ENCODE results near the gene PARS2. TPM values are rescaled to one million over a fixed set of nuclear protein-coding genes. Genes with fewer than 3 reads are reported as not detected.

The PARS2 gene
- polyA plus RNA-seq, 2 of the 4 experiments (the other 2 are of a cell fraction), result 2.3 to 2.9 TPM

GRCh38 chr1:54788459-54788858, 24.1 kb upstream of the PARS2 start (continued):
- TF ChIP-seq CBX8 (IDR thresholded peaks at IDR 0.05), result no peak
- TF ChIP-seq E2F6 (IDR thresholded peaks at IDR 0.05; ENCODE audit: borderline replicate concordance, low read depth), result no peak
- no peak for TF ChIP-seq JUNB (IDR thresholded peaks at IDR 0.05)
- no peak for TF ChIP-seq FOXS1 (CRISPR knock-in tag; IDR thresholded peaks at IDR 0.05)
- no peak for TF ChIP-seq MYC (IDR thresholded peaks at IDR 0.05; ENCODE audit: borderline replicate concordance, low read length)
- TF ChIP-seq MAFK (IDR thresholded peaks at IDR 0.05; ENCODE audit: partially characterized antibody), result no peak

GRCh38 chr1:54787604-54788003, 23.3 kb upstream of the PARS2 start:
- TF ChIP-seq HOXB5 (CRISPR knock-in tag; IDR thresholded peaks at IDR 0.05) (no peak), PHF8 (IDR thresholded peaks at IDR 0.05; ENCODE audit: borderline replicate concordance, low read depth) (no peak), HOXA7 (CRISPR knock-in tag; IDR thresholded peaks at IDR 0.05) (no peak), ESRRA (IDR thresholded peaks at IDR 0.05; ENCODE audit: borderline replicate concordance, low read length) (no peak), PBX3 (IDR thresholded peaks at IDR 0.05) (no peak), FOSB (CRISPR knock-in tag; IDR thresholded peaks at IDR 0.05) (no peak), TFCP2L1 (CRISPR knock-in tag; IDR thresholded peaks at IDR 0.05) (no peak), FOXS1 (CRISPR knock-in tag; IDR thresholded peaks at IDR 0.05) (no peak), MYC (IDR thresholded peaks at IDR 0.05; ENCODE audit: borderline replicate concordance, low read length) (no peak), CHD4 (IDR thresholded peaks at IDR 0.05; ENCODE audit: borderline replicate concordance) (no peak), KDM1A (IDR thresholded peaks at IDR 0.05; ENCODE audit: low read depth) (no peak), NPAS2 (CRISPR knock-in tag; IDR thresholded peaks at IDR 0.05; ENCODE audit: borderline replicate concordance) (no peak)
- Histone ChIP-seq H3K4me1 (no peaks in the 10 kb centered on the region), H3K27ac (no peak overlapping the region), H3K4me3 (no peak overlapping the region), H3K4me2 (no peak overlapping the region), H3K9me3 (no peaks in the 10 kb centered on the region)
- ATAC-seq, result no peak
- ChIA-PET POLR2A (no interaction called here), CTCF (no interaction called here)
- no peak for FAIRE-seq
- no peak for DNase-seq (ENCODE audit: low read depth in 1 of 2, low spot score in 1 of 2)
- 60% methylated on average over 7 of the region's 11 CpGs for WGBS (ENCODE audit: missing lambda C conversion rate)

GRCh38 chr1:54786778-54787177, 22.5 kb upstream of the PARS2 start:
- ATAC-seq (no peak), DNase-seq (ENCODE audit: low read depth in 1 of 2, low spot score in 1 of 2) (no peak), FAIRE-seq (no peak)
- no peaks in the 10 kb centered on the region for H3K4me1 ChIP-seq
- H3K4me2 ChIP-seq, result no peak overlapping the region
- ChIA-PET POLR2A (no interaction called here), CTCF (no interaction called here)
- 52% methylated on average over 6 of the region's 8 CpGs for WGBS (ENCODE audit: missing lambda C conversion rate)
- no peak for TF ChIP-seq MAZ (IDR thresholded peaks at IDR 0.05; ENCODE audit: borderline replicate concordance, low read depth, low read length)
- no peak for TF ChIP-seq BCL3 (IDR thresholded peaks at IDR 0.05)
- no peak for TF ChIP-seq PBX3 (IDR thresholded peaks at IDR 0.05)
- TF ChIP-seq MAFK (IDR thresholded peaks at IDR 0.05; ENCODE audit: partially characterized antibody), result no peak
- TF ChIP-seq SREBF2 (IDR thresholded peaks at IDR 0.05), result no peak
- no peak for TF ChIP-seq CTCF (IDR thresholded peaks at IDR 0.05)
- H3K9me3 ChIP-seq, result no peaks in the 10 kb centered on the region
- H3K27ac ChIP-seq, result no peak overlapping the region
- H3K4me3 ChIP-seq, result no peak overlapping the region

Measured in A549 (cell line).